HG03064 (cell line): Measurements from ENCODE around the gene POLD3.

Experiments
- ATAC-seq: cut with Tn5 transposase; IDR thresholded peaks from one replicate; pipeline ENCODE4 v1.9.1; 2021; ENCODE audit warnings: low read depth; ENCODE audit not compliant: unreplicated experiment

POLD3 gene

DNA sequence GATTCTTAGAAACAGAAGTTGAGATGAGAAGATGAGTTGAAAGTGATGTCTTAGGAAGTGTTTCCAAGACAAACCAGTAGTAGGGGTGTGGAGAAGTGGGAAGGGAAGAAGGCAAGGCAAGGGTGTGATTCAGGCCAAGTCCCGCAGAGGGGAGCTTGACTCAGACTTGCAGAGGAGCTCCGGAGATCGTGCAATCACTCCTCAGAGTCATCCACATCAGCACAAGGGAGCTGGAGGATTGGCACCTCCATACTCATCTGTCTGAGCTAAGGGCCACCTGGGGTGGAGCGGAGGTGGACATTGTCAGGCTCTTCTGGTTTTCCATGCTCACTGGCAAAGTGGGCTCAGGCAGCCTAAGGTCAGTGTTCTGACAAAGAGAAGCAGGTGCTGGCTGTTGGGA lies 94.4 kb downstream of the POLD3 start:
- no peak for ATAC-seq

- ATAC-seq, result no peak
These were observed 95.0 kb downstream of the POLD3 start for GRCh38 chr11:74687237-74688023.

DNA sequence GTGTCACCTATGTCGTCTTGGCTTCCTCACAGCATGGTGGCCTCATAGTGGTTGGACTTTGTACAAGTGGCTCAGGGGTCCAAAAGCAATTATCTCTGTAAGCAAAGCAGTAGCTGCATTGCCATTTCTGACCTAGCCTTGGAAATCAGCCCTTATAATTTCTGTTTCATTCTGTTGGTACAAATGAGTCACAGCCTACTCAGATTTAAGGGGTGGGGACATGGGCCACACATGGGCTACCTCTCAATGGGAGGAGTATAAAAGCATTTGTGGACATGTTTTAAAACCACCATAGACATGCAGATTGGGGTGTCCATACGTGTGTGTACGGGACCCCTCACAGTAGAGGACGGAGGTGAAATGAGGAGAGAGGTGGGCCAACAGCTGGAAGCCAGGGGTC lies 97.3 kb downstream of the POLD3 start:
- ATAC-seq, result no peak

- ATAC-seq, result no peak
These were observed 99.4 kb downstream of the POLD3 start for GRCh38 chr11:74691755-74692154.
